HUES6 (cell line): Measurements from ENCODE around the gene CARS1.

ENCODE experiments used
- H3K27ac ChIP-seq: 2 replicates; pipeline ENCODE4 v1.7.0; 2013; ENCODE audit warnings: low read depth, mild to moderate bottlenecking, low read length, inconsistent platforms
- H3K27me3 ChIP-seq: 2 replicates; pipeline ENCODE4 v1.6.1; 2013; ENCODE audit warnings: low read length; ENCODE audit not compliant: control insufficient read depth, insufficient read depth
- H3K36me3 ChIP-seq: 2 replicates; pipeline ENCODE4 v1.6.1; 2013; ENCODE audit warnings: low read length; ENCODE audit not compliant: control insufficient read depth, insufficient read depth
- H3K4me1 ChIP-seq: 2 replicates; pipeline ENCODE4 v1.6.1; 2013; ENCODE audit warnings: low read length; ENCODE audit not compliant: control insufficient read depth, insufficient read depth
- H3K4me3 ChIP-seq: 2 replicates; pipeline ENCODE4 v1.5.1; 2013; ENCODE audit warnings: low read depth, low read length
- H3K9ac ChIP-seq: one replicate; pipeline ENCODE4 v1.6.1; 2013; ENCODE audit warnings: mild to moderate bottlenecking, low read length
- H3K9me3 ChIP-seq: 2 replicates; pipeline ENCODE4 v1.6.1; 2013; ENCODE audit warnings: low read depth, low read length; ENCODE audit not compliant: control insufficient read depth, insufficient read depth

Gene CARS1

GRCh38 chr11:3095712-3096361 is 38.6 kb upstream of the CARS1 start:
- Histone ChIP-seq H3K4me3 (no peak overlapping the region), H3K9me3 (no peaks in the 10 kb centered on the region), H3K27ac (no peak overlapping the region), H3K9ac (no peak overlapping the region), H3K36me3 (no peaks in the 10 kb centered on the region), H3K27me3 (no peaks in the 10 kb centered on the region), H3K4me1 (peaks cover 7% of the 10 kb centered on the region)

- Histone ChIP-seq H3K9me3 (no peaks in the 10 kb centered on the region), H3K4me1 (peaks cover 7% of the 10 kb centered on the region), H3K36me3 (no peaks in the 10 kb centered on the region), H3K27ac (no peak overlapping the region), H3K4me3 (no peak overlapping the region), H3K9ac (no peak overlapping the region), H3K27me3 (no peaks in the 10 kb centered on the region)
Measured at GRCh38 chr11:3094223-3094824, 37.1 kb upstream of the CARS1 start.

GRCh38 chr11:3093281-3094191 is 36.3 kb upstream of the CARS1 start:
- H3K27ac ChIP-seq = no peak overlapping the region
- no peaks in the 10 kb centered on the region for H3K9me3 ChIP-seq
- H3K4me3 ChIP-seq = no peak overlapping the region
- no peaks in the 10 kb centered on the region for H3K36me3 ChIP-seq
- H3K4me1 ChIP-seq = peaks cover 7% of the 10 kb centered on the region
- no peak overlapping the region for H3K9ac ChIP-seq
- H3K27me3 ChIP-seq = no peaks in the 10 kb centered on the region

- Histone ChIP-seq H3K36me3 (no peaks in the 10 kb centered on the region), H3K4me1 (peaks cover 7% of the 10 kb centered on the region), H3K9me3 (no peaks in the 10 kb centered on the region), H3K27ac (no peak overlapping the region), H3K27me3 (no peaks in the 10 kb centered on the region), H3K4me3 (no peak overlapping the region), H3K9ac (no peak overlapping the region)
Measured at GRCh38 chr11:3092603-3093141, 35.4 kb upstream of the CARS1 start.

- H3K4me1 ChIP-seq = peaks cover 7% of the 10 kb centered on the region
- H3K27ac ChIP-seq = no peak overlapping the region
- H3K36me3 ChIP-seq = no peaks in the 10 kb centered on the region
- H3K9me3 ChIP-seq = no peaks in the 10 kb centered on the region
- H3K27me3 ChIP-seq = no peaks in the 10 kb centered on the region
- H3K4me3 ChIP-seq = no peak overlapping the region
- no peak overlapping the region for H3K9ac ChIP-seq
Measured at GRCh38 chr11:3091846-3092602, 34.8 kb upstream of the CARS1 start.

GRCh38 chr11:3091081-3091845 is 34.0 kb upstream of the CARS1 start:
- Histone ChIP-seq H3K4me1 (peaks cover 7% of the 10 kb centered on the region), H3K9me3 (no peaks in the 10 kb centered on the region), H3K9ac (no peak overlapping the region), H3K36me3 (no peaks in the 10 kb centered on the region), H3K27ac (no peak overlapping the region), H3K27me3 (no peaks in the 10 kb centered on the region), H3K4me3 (no peak overlapping the region)

- Histone ChIP-seq H3K4me1 (peaks cover 4% of the 10 kb centered on the region), H3K9me3 (no peaks in the 10 kb centered on the region), H3K4me3 (no peak overlapping the region), H3K27me3 (no peaks in the 10 kb centered on the region; the same call in 1 of the 2 replicates), H3K27ac (no peak overlapping the region), H3K36me3 (no peaks in the 10 kb centered on the region), H3K9ac (no peak overlapping the region)
Measured at GRCh38 chr11:3090096-3090901, 33.1 kb upstream of the CARS1 start.

- Histone ChIP-seq H3K9me3 (no peaks in the 10 kb centered on the region), H3K4me1 (peaks cover 4% of the 10 kb centered on the region), H3K36me3 (no peaks in the 10 kb centered on the region), H3K9ac (no peak overlapping the region), H3K27me3 (no peaks in the 10 kb centered on the region; the same call in 1 of the 2 replicates), H3K27ac (no peak overlapping the region), H3K4me3 (no peak overlapping the region)
Measured at GRCh38 chr11:3089236-3090061, 32.2 kb upstream of the CARS1 start.

- H3K4me3 ChIP-seq = no peak overlapping the region
- H3K36me3 ChIP-seq = no peaks in the 10 kb centered on the region
- H3K27me3 ChIP-seq = no peaks in the 10 kb centered on the region; the same call in 1 of the 2 replicates
- H3K9me3 ChIP-seq = no peaks in the 10 kb centered on the region
- no peak overlapping the region for H3K27ac ChIP-seq
- H3K9ac ChIP-seq = no peak overlapping the region
- H3K4me1 ChIP-seq = peaks cover 4% of the 10 kb centered on the region
Measured at GRCh38 chr11:3088806-3089205, 31.6 kb upstream of the CARS1 start.
